Breast epithelium (tissue), 4 donors: ENCODE measurements around the gene GART. TPM values are rescaled to one million over a fixed set of nuclear protein-coding genes. Genes with fewer than 3 reads are reported as not detected.

ENCODE experiments used
- DNase-seq, 2 donors: peaks; one replicate each; pipeline ENCODE4 v3.0.0-alpha.2; 2019; ENCODE audit warnings: low spot score in 2 of 2
- H3K27ac ChIP-seq, 2 donors: fragments of 200-600 bp; sonication (generic) in 1 of 2; one replicate each; pipeline ENCODE4 v1.5.1; 2016 to 2019; ENCODE audit warnings: mild to moderate bottlenecking in 1 of 2
- H3K27me3 ChIP-seq, 2 donors: fragments of 200-600 bp; sonication (generic) in 1 of 2; one replicate each; pipeline versions ENCODE4 v1.5.1 to v1.6.0; 2017 to 2019; ENCODE audit warnings: control low read depth in 1 of 2, mild to moderate bottlenecking in 1 of 2
- H3K36me3 ChIP-seq: fragments of 200-600 bp; one replicate; pipeline ENCODE4 v1.5.1; 2019
- H3K4me1 ChIP-seq, 2 donors: fragments of 200-600 bp; sonication (generic); one replicate each; pipeline ENCODE4 v1.5.1; 2016 to 2019; ENCODE audit warnings: control low read depth in 1 of 2
- H3K4me3 ChIP-seq, 3 donors: fragments of 200-600 bp; sonication (generic); 1 replicate in 2 of 3; 2 replicates in 1 of 3; pipeline ENCODE4 v1.5.1; 2016 to 2019; ENCODE audit warnings: mild to moderate bottlenecking in 3 of 3, moderate library complexity in 2 of 3
- H3K9me3 ChIP-seq, 2 donors: fragments of 200-600 bp; sonication (generic) in 1 of 2; one replicate each; pipeline ENCODE4 v1.5.1; 2016 to 2019; ENCODE audit warnings: control low read depth in 1 of 2
- CTCF ChIP-seq, 3 donors: fragments of 450-650 bp; IDR thresholded peaks; one replicate each; pipeline ENCODE4 v1.5.1; 2016 to 2017; ENCODE audit warnings: antibody characterized with exemption in 3 of 3, mild to moderate bottlenecking in 3 of 3, moderate library complexity in 3 of 3
- POLR2A ChIP-seq: fragments of 450-650 bp; IDR thresholded peaks from one replicate; pipeline ENCODE4 v1.6.1; 2016; ENCODE audit warnings: antibody characterized with exemption, mild to moderate bottlenecking, moderate library complexity
- POLR2AphosphoS5 ChIP-seq, 3 donors: sonication (generic); formaldehyde crosslinking; IDR thresholded peaks; one replicate each; pipeline ENCODE4 v1.6.1; 2017; ENCODE audit warnings: antibody characterized with exemption in 3 of 3
- intact Hi-C: fragments of 100-400 bp; cut with DNase I; formaldehyde crosslinking; loops from one replicate; pipeline ENCODE4 v1.15.1; 2023; ENCODE audit warnings: low total_unique reads
- total RNA-seq, 3 donors: library from RNA; depleted of rRNA; stranded (reverse); fragments of >200 nt; gene quantifications; one replicate each; pipeline ENCODE4 v1.1.0, GENCODE V29; 2016

GART gene
- total RNA-seq, 3 donors from 2014 or later: 80.6 to 90.8 (median 89.4) TPM

- no peak for TF ChIP-seq POLR2A
- TF ChIP-seq POLR2AphosphoS5 (IDR thresholded peaks at IDR 0.05): no peak
- no peak for TF ChIP-seq CTCF (IDR thresholded peaks at IDR 0.05)
- Histone ChIP-seq H3K27me3 (no peaks in the 10 kb centered on the region), H3K36me3 (no peaks in the 10 kb centered on the region), H3K9me3 (no peaks in the 10 kb centered on the region), H3K4me3 (no peak overlapping the region), H3K27ac (no peak overlapping the region), H3K4me1 (no peaks in the 10 kb centered on the region)
- intact Hi-C loops: no loop called here
- DNase-seq: no peak
Measured at GRCh38 chr21:33505833-33506232, 36.1 kb downstream of the GART start.

DNA sequence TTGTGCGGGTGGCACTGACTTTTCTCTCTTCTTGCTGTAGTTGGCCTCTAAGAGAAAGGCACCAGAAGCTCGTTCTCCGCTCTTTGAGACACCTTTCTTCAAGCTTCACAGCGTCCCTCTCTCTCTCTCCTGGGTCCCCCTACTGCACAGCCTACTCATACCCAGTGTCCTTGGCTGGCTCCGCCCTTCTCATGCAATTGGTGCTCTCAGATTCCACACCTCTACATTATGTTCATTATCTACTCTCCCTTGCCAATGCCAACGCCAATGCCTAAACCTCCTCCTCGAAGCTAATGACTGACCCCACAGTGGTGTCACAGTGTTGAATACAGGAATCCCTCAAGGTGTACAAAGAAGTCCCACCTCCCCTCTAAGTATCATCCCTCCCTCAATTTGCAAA is 45.6 kb downstream of the GART start:
- TF ChIP-seq CTCF (IDR thresholded peaks at IDR 0.05): no peak
- TF ChIP-seq POLR2AphosphoS5 (IDR thresholded peaks at IDR 0.05): no peak
- TF ChIP-seq POLR2A: no peak
- intact Hi-C loops: no loop called here

DNA sequence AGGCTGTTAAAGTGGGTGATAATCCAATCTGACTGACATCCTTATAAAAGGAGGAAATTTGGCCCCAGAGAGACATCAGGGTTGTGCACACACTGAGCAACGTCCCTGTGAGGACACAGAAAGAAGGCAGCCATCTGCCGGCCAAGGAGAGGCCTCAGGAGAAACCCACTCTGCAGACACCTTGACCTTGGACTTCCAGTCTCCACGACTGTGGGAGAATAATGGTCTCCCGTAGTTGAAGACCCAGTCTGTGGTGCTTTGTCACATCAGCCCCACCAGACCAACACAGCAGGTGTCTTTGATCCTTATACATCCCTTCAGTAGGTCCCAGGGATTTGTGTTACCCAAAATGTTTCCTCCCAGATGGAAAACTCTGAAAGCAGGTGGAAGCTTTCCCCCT is 46.2 kb downstream of the GART start:
- Histone ChIP-seq H3K9me3 (no peaks in the 10 kb centered on the region), H3K36me3 (no peaks in the 10 kb centered on the region), H3K4me3 (no peak overlapping the region), H3K27ac (no peak overlapping the region), H3K27me3 (no peaks in the 10 kb centered on the region), H3K4me1 (no peaks in the 10 kb centered on the region)
- intact Hi-C loops: no loop called here
- no peak for DNase-seq
- no peak for TF ChIP-seq POLR2A
- no peak for TF ChIP-seq POLR2AphosphoS5 (IDR thresholded peaks at IDR 0.05)
- no peak for TF ChIP-seq CTCF (IDR thresholded peaks at IDR 0.05)

More for the DNA sequence above, 45.6 kb downstream of the GART start:
- H3K4me1 ChIP-seq: no peaks in the 10 kb centered on the region
- no peaks in the 10 kb centered on the region for H3K9me3 ChIP-seq
- no peaks in the 10 kb centered on the region for H3K27me3 ChIP-seq
- no peaks in the 10 kb centered on the region for H3K36me3 ChIP-seq
- H3K4me3 ChIP-seq: no peak overlapping the region
- no peak for DNase-seq
- H3K27ac ChIP-seq: no peak overlapping the region

- no peak for DNase-seq
- H3K36me3 ChIP-seq: no peaks in the 10 kb centered on the region
- intact Hi-C loops: no loop called here
- no peaks in the 10 kb centered on the region for H3K4me1 ChIP-seq
- H3K27ac ChIP-seq: no peak overlapping the region
- TF ChIP-seq POLR2AphosphoS5 (IDR thresholded peaks at IDR 0.05) (no peak), POLR2A (no peak), CTCF (IDR thresholded peaks at IDR 0.05) (no peak)
- H3K9me3 ChIP-seq: no peaks in the 10 kb centered on the region
- H3K27me3 ChIP-seq: no peaks in the 10 kb centered on the region
- H3K4me3 ChIP-seq: no peak overlapping the region
Measured at GRCh38 chr21:33493756-33494155, 48.2 kb downstream of the GART start.

DNA sequence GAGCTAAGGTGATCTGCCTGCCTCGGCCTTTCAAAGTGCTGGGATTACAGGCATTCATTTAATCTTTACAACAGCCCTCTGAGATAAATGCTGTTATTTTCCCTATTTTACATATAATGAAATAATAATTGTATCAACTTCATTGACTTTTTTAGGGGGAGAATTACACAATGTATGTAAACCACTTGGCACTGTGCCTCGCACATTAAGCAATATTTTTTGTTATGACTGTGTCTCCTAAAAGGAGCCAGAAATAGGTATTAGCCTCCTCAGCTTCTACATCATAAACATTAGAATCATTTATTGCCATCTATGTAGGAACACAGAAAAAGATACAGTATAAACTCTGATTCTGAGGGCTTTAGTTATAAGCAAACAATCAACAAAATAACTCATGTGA is 49.3 kb downstream of the GART start:
- Histone ChIP-seq H3K27ac (no peak overlapping the region), H3K9me3 (no peaks in the 10 kb centered on the region), H3K36me3 (no peaks in the 10 kb centered on the region), H3K4me3 (no peak overlapping the region), H3K27me3 (no peaks in the 10 kb centered on the region), H3K4me1 (no peaks in the 10 kb centered on the region)
- intact Hi-C loops: no loop called here
- TF ChIP-seq POLR2A (no peak), POLR2AphosphoS5 (IDR thresholded peaks at IDR 0.05) (no peak), CTCF (IDR thresholded peaks at IDR 0.05) (no peak)
- no peak for DNase-seq
